ENCODE measurements around the gene DAB2IP. TPM values are rescaled to one million over a fixed set of nuclear protein-coding genes. Genes with fewer than 3 reads are reported as not detected.

DAB2IP gene
- polyA plus RNA-seq, 1 donor from 2014 or later: 17.3 TPM

DNA sequence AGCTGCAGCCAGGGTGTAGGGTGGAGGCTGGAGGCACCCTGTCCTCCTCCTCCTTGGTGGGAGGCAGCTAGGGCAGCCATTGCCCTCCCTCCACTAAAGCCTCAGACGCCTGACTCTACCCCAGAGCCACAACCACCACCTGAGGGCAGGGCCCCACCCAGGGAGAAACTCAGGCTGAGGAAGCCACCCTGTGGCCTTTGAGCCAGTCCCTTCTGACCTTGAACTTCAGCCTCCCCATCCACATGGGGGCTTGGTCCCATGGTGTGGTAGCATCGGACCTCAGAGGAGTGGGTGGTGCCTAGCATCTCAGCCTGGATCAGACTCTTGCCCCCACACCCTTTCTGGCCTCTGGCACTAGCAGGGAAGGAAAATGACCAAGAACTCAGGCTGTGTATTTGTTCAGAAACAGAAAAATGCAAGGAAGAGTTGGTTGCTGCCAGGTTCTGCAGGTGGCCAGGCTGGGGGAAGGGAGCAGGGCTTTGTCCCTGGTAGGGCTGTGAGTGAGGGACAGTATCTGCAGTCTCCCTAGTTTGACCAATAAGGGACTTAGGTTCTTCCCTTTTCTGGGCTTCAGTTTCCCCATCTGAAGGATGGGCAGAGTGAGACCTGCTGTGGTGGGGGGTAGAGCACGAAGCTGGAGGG lies 3.2 kb downstream of the DAB2IP start:
- Histone ChIP-seq H3K9me2 (ENCODE audit: insufficient read depth, low read length) (no peaks in the 10 kb centered on the region), H3K4me2 (ENCODE audit: low read length) (no peak overlapping the region), H3F3A (ENCODE audit: insufficient read depth, low read length, poor library complexity, severe bottlenecking) (no peaks in the 10 kb centered on the region), H3K9ac (ENCODE audit: low read length) (no peak overlapping the region), H3K27me3 (ENCODE audit: insufficient read depth, low read depth, low read length) (peaks cover 17% of the 10 kb centered on the region), H3K36me3 (ENCODE audit: insufficient read depth, low read length) (no peaks in the 10 kb centered on the region), H3K4me3 (ENCODE audit: low read length) (no peak overlapping the region), H3K27ac (ENCODE audit: low read length) (no peak overlapping the region), H3K79me2 (replicated peaks; ENCODE audit: insufficient read depth, low read length) (peaks cover 3% of the 10 kb centered on the region), H2AFZ (ENCODE audit: low read depth, low read length) (no peak overlapping the region), H4K20me1 (ENCODE audit: insufficient read depth) (no peaks in the 10 kb centered on the region), H3K9me3 (ENCODE audit: low read length) (no peaks in the 10 kb centered on the region)
- TF ChIP-seq SMC3 (conservative IDR thresholded peaks at IDR 0.05; ENCODE audit: poor library complexity) (no peak), RAD21 (conservative IDR thresholded peaks at IDR 0.05) (no peak), TAF1 (IDR thresholded peaks at IDR 0.05; ENCODE audit: low read depth) (no peak), POLR2AphosphoS5 (IDR thresholded peaks at IDR 0.05) (no peak), MXI1 (conservative IDR thresholded peaks at IDR 0.05; ENCODE audit: poor library complexity, severe bottlenecking) (no peak), EZH2 (IDR thresholded peaks at IDR 0.05; ENCODE audit: borderline replicate concordance, insufficient read depth, low read length, poor library complexity, severe bottlenecking) (no peak)
- TF ChIP-seq, protein P1, sequence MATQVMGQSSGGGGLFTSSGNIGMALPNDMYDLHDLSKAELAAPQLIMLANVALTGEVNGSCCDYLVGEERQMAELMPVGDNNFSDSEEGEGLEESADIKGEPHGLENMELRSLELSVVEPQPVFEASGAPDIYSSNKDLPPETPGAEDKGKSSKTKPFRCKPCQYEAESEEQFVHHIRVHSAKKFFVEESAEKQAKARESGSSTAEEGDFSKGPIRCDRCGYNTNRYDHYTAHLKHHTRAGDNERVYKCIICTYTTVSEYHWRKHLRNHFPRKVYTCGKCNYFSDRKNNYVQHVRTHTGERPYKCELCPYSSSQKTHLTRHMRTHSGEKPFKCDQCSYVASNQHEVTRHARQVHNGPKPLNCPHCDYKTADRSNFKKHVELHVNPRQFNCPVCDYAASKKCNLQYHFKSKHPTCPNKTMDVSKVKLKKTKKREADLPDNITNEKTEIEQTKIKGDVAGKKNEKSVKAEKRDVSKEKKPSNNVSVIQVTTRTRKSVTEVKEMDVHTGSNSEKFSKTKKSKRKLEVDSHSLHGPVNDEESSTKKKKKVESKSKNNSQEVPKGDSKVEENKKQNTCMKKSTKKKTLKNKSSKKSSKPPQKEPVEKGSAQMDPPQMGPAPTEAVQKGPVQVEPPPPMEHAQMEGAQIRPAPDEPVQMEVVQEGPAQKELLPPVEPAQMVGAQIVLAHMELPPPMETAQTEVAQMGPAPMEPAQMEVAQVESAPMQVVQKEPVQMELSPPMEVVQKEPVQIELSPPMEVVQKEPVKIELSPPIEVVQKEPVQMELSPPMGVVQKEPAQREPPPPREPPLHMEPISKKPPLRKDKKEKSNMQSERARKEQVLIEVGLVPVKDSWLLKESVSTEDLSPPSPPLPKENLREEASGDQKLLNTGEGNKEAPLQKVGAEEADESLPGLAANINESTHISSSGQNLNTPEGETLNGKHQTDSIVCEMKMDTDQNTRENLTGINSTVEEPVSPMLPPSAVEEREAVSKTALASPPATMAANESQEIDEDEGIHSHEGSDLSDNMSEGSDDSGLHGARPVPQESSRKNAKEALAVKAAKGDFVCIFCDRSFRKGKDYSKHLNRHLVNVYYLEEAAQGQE (IDR thresholded peaks at IDR 0.05; ENCODE audit: borderline replicate concordance): no peak

DNA sequence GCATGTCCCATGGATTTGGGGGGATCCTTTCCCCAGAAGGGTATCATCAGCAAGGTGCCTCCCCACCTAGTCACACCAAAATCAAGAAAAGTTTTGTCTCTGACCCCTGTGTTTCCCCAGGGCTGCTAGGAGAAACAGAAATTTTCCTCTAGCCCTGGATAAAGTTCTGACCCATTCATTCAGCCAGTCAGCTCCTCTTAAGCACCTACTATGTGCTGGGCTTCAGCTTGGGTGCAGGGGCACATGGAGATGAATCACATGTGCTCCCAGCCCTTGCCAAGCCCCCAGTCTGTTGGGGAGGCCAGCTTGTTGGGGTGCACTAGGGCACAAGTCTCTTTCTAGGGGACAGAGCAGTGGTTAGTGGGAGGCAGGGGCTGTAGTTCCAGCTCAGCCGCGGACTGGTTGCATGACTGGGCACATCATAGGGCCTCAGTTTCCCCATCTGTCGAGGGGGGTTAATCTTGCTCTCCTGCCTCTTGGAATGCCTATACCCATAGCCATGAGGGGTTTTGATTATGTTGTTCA lies 3.9 kb downstream of the DAB2IP start:
- no peaks in the 10 kb centered on the region for H4K20me1 ChIP-seq (ENCODE audit: insufficient read depth)
- no peak overlapping the region for H3K9ac ChIP-seq (ENCODE audit: low read length)
- no peak overlapping the region for H2AFZ ChIP-seq (ENCODE audit: low read depth, low read length)
- no peaks in the 10 kb centered on the region for H3K9me3 ChIP-seq (ENCODE audit: low read length)
- no peak overlapping the region for H3K4me3 ChIP-seq (ENCODE audit: low read length)
- no peaks in the 10 kb centered on the region for H3K36me3 ChIP-seq (ENCODE audit: insufficient read depth, low read length)
- H3K9me2 ChIP-seq (ENCODE audit: insufficient read depth, low read length): no peaks in the 10 kb centered on the region
- H3K4me2 ChIP-seq (ENCODE audit: low read length): no peak overlapping the region
- TF ChIP-seq, protein P1 (IDR thresholded peaks at IDR 0.05; ENCODE audit: borderline replicate concordance): no peak
- TF ChIP-seq TAF1 (IDR thresholded peaks at IDR 0.05; ENCODE audit: low read depth) (no peak), SMC3 (conservative IDR thresholded peaks at IDR 0.05; ENCODE audit: poor library complexity) (no peak)
- H3K27ac ChIP-seq (ENCODE audit: low read length): no peak overlapping the region
- H3K27me3 ChIP-seq (ENCODE audit: insufficient read depth, low read depth, low read length): peaks cover 17% of the 10 kb centered on the region
- H3K79me2 ChIP-seq (replicated peaks; ENCODE audit: insufficient read depth, low read length): peaks cover 3% of the 10 kb centered on the region
- H3F3A ChIP-seq (ENCODE audit: insufficient read depth, low read length, poor library complexity, severe bottlenecking): no peaks in the 10 kb centered on the region

All from neural cell (in vitro differentiated cells).